OCI-LY3 (cell line): ENCODE data around the gene PHF13.
A peak's percentile ranks its signal among the peaks of the same experiment; 100 is the strongest.
"Not testable (repeated sequence)": the region's sequence is repeated elsewhere in the genome, so short reads cannot be mapped to it uniquely, and the experiment has no call there.

Experiments used
- H2AFZ ChIP-seq: fragments of 200-600, 300-600 bp; shearing (Covaris generic); 2 replicates; pipeline ENCODE4 v1.6.0; 2014; ENCODE audit warnings: antibody characterized with exemption, low read depth, low read length
- H3K27ac ChIP-seq: fragments of 200-600, 300-600 bp; sonication (generic); 2 replicates; pipeline ENCODE4 v1.5.1; 2014; ENCODE audit warnings: mild to moderate bottlenecking, low read length, moderate library complexity, mixed read lengths
- H3K27me3 ChIP-seq: fragments of 200-600, 300-600 bp; sonication (generic); 2 replicates; pipeline ENCODE4 v1.6.1; 2014; ENCODE audit warnings: low read depth, low read length, mixed read lengths
- H3K36me3 ChIP-seq: fragments of 200-600, 300-600 bp; sonication (generic); replicated peaks from 2 replicates; pipeline ENCODE3; 2014; ENCODE audit warnings: low read depth, low read length, mixed read lengths
- H3K4me1 ChIP-seq: fragments of 300-600, 200-600 bp; sonication (generic); 2 replicates; pipeline ENCODE4 v1.6.1; 2014; ENCODE audit warnings: low read length, mixed read lengths
- H3K4me2 ChIP-seq: fragments of 200-600, 300-600 bp; sonication (generic); 2 replicates; pipeline ENCODE4 v1.6.1; 2014; ENCODE audit warnings: low read length, mixed read lengths
- H3K4me3 ChIP-seq: fragments of 300-600, 200-600 bp; sonication (generic); 2 replicates; pipeline ENCODE4 v1.5.1; 2014; ENCODE audit warnings: antibody characterized with exemption, mild to moderate bottlenecking, low read length, moderate library complexity
- H3K79me2 ChIP-seq: fragments of 300-600, 200-600 bp; shearing (Covaris generic); 2 replicates; pipeline ENCODE4 v1.6.1; 2014; ENCODE audit warnings: mild to moderate bottlenecking, low read length, mixed read lengths
- H3K9ac ChIP-seq: fragments of 300-600, 200-600 bp; shearing (Covaris generic); 2 replicates; pipeline ENCODE4 v1.6.0; 2014; ENCODE audit warnings: mild to moderate bottlenecking, low read length, moderate library complexity
- H3K9me3 ChIP-seq: fragments of 200-600, 300-600 bp; shearing (Covaris generic); 2 replicates; pipeline ENCODE4 v1.6.1; 2014; ENCODE audit warnings: low read length, mixed read lengths; ENCODE audit not compliant: insufficient read depth
- H4K20me1 ChIP-seq: fragments of 200-600, 300-600 bp; sonication (generic); 2 replicates; pipeline ENCODE4 v1.6.1; 2016; ENCODE audit warnings: low read length, mixed read lengths; ENCODE audit not compliant: insufficient read depth
- CTCF ChIP-seq: fragments of 200-600, 300-600 bp; sonication (generic); IDR thresholded peaks from 2 replicates; pipeline ENCODE4 v1.5.1; 2014; ENCODE audit warnings: antibody characterized with exemption, low read length, low read depth
- EZH2phosphoT487 ChIP-seq: fragments of 200-600 bp; shearing (Covaris generic); IDR thresholded peaks from 2 replicates; pipeline ENCODE4 v1.6.1; 2018; ENCODE audit warnings: antibody characterized with exemption, mixed run types, low read depth

PHF13 gene

GRCh38 chr1:6597777-6598131 is 15.8 kb upstream of the PHF13 start:
- Histone ChIP-seq H3K36me3 (peaks cover 17% of the 10 kb centered on the region), H3K9me3 (no peaks in the 10 kb centered on the region), H3K4me2 (no peak overlapping the region), H3K4me3 (no peak overlapping the region), H4K20me1 (peaks cover 30% of the 10 kb centered on the region), H3K4me1 (peaks cover 12% of the 10 kb centered on the region), H3K27me3 (no peaks in the 10 kb centered on the region), H2AFZ (no peak overlapping the region), H3K27ac (no peak overlapping the region), H3K79me2 (peaks cover 64% of the 10 kb centered on the region), H3K9ac (no peak overlapping the region)
- TF ChIP-seq CTCF: no peak
- TF ChIP-seq EZH2phosphoT487: no peak

- Histone ChIP-seq H3K9ac (0 out of 2 replicates have a peak overlapping the region, but pooled peaks have one; percentile 16), H3K27me3 (no peaks in the 10 kb centered on the region), H3K36me3 (peaks cover 17% of the 10 kb centered on the region), H2AFZ (no peak overlapping the region), H3K79me2 (peaks cover 64% of the 10 kb centered on the region), H3K4me2 (peak overlapping the region; percentile 99), H3K9me3 (no peaks in the 10 kb centered on the region), H4K20me1 (peaks cover 30% of the 10 kb centered on the region), H3K4me3 (peak overlapping the region; percentile 90), H3K4me1 (peaks cover 22% of the 10 kb centered on the region), H3K27ac (no peak overlapping the region)
- no peak for TF ChIP-seq CTCF
- no peak for TF ChIP-seq EZH2phosphoT487
These were observed 14.2 kb upstream of the PHF13 start for GRCh38 chr1:6599141-6599975.

- H3K27me3 ChIP-seq, H3K27ac ChIP-seq, H2AFZ ChIP-seq, H3K9me3 ChIP-seq: not testable (repeated sequence)
- Histone ChIP-seq H3K4me2 (peak overlapping the region; percentile 99), H3K4me3 (peak overlapping the region; percentile 90), H3K79me2 (peaks cover 64% of the 10 kb centered on the region), H3K36me3 (peaks cover 17% of the 10 kb centered on the region), H4K20me1 (peaks cover 30% of the 10 kb centered on the region), H3K9ac (peak overlapping the region; percentile 73), H3K4me1 (peaks cover 25% of the 10 kb centered on the region)
These were observed 13.5 kb upstream of the PHF13 start for GRCh38 chr1:6599991-6600390.

GRCh38 chr1:6600410-6601048 is 13.0 kb upstream of the PHF13 start:
- H4K20me1 ChIP-seq: peaks cover 30% of the 10 kb centered on the region
- peak overlapping the region; percentile 73 for H3K9ac ChIP-seq
- H3K9me3 ChIP-seq: no peaks in the 10 kb centered on the region
- peak overlapping the region; percentile 61 for H3K27ac ChIP-seq
- H2AFZ ChIP-seq: no peak overlapping the region
- TF ChIP-seq CTCF: no peak
- TF ChIP-seq EZH2phosphoT487: no peak
- peak overlapping the region; percentile 90 for H3K4me3 ChIP-seq
- H3K4me1 ChIP-seq: peaks cover 25% of the 10 kb centered on the region
- peak overlapping the region; percentile 99 for H3K4me2 ChIP-seq
- H3K79me2 ChIP-seq: peaks cover 64% of the 10 kb centered on the region
- H3K27me3 ChIP-seq: no peaks in the 10 kb centered on the region
- H3K36me3 ChIP-seq: peaks cover 17% of the 10 kb centered on the region
